GM23248 (cell line): ENCODE measurements around the gene SFMBT1.

ENCODE experiments used
- EZH2 ChIP-seq: fragments of 200-600 bp; sonication (generic); IDR thresholded peaks from 2 replicates; pipeline ENCODE4 v1.6.1; 2018; ENCODE audit warnings: antibody characterized with exemption, mild to moderate bottlenecking; ENCODE audit not compliant: insufficient read depth, poor library complexity, severe bottlenecking
- EZH2phosphoT487 ChIP-seq: fragments of 200-600 bp; sonication (generic); IDR thresholded peaks from 2 replicates; pipeline ENCODE4 v1.6.1; 2018; ENCODE audit warnings: antibody characterized with exemption, moderate library complexity, mild to moderate bottlenecking, low read depth; ENCODE audit not compliant: insufficient read depth

DNA sequence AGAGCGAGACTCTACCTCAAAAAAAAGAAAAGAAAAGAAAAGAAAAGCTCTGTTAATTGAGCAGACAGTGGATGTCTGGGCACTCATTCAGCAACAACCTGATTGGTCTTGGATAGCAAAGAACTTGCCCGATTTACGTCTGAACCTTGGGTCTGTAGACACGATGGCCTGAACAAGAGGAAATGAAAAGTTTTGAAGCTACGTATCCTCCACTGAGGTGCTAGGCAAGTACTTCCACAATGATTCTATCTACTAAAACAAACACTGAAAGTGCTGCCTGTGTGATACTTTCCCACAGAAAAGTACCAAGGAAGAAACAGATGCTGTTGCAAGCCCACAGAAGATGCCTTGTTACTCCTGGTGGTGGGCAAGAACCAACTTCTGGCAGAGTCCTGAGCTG, 189.2 kb downstream of the SFMBT1 start:
- TF ChIP-seq EZH2 (no peak), EZH2phosphoT487 (no peak)
